ENCODE results near the gene ALDH18A1.
"Not testable (repeated sequence)": the region's sequence is repeated elsewhere in the genome, so short reads cannot be mapped to it uniquely, and the experiment has no call there.

Gene ALDH18A1

DNA sequence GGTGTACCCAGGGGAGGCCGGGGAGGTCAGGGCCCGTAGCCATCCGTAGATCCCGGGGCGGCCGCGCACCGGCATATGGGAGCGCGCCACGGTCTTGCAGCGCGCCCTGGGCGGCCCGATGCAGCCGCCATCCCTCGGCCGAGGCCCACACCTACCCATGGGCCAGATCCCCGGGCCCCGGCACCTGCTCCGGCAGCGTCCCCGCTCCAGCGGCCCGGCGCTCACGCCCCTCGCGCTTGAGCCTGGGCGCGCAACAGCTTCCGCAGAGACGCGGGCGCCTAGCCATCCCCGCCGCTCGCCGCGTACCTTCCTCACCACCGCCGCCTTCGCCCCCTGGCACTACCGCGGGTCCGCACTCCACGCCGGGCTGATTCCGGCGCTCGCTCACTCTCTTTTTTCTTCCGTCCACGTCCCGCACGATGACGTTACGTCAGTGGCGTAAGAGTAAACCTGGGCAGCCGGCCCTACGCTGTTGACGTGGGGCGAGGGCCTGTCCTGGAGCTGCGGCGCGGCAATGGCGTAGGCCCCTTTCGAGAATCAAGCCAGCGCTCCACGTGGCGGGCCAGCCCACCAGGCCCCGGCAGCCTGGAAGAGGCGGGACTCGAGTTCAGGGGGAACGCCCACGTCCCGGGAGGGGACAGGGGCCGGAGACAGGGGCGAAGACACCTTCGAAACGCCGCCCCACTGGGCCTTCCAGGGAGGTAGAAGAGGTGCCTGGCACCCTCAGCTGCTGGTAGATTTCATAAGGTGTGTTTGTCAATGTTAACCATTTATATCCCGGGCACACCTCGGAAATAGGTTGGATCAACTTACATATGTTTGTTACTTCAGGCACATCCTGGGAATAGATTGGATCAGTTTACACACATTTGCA lies at the start of gene ALDH18A1:
TSS of gene ALDH18A1 (minus strand) at position 421 of the 874 bp plus-strand sequence. CDS start 3,334 bp downstream, outside the sequence.
- DNase-seq: peak; percentile 84

DNA sequence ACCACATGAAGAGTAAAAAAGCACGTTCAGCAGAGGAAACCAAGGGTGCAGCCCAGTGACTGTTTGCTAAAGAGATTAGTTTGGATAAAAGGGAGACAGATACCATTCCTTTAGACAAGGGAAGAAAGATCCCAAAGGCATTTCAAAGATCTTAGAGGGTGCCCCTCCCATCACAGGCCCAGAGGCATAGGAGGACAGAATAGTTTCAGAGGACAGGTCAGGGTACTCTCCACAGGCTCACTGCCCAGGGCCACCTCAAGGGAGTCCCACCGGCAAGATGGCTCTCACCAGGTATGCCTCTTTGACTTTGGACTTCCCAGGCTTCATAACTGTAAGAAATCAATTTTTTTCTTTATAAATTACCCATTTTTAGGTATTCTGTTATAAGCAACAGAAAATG lies 41.9 kb upstream of the ALDH18A1 start:
- DNase-seq: no peak

DNA sequence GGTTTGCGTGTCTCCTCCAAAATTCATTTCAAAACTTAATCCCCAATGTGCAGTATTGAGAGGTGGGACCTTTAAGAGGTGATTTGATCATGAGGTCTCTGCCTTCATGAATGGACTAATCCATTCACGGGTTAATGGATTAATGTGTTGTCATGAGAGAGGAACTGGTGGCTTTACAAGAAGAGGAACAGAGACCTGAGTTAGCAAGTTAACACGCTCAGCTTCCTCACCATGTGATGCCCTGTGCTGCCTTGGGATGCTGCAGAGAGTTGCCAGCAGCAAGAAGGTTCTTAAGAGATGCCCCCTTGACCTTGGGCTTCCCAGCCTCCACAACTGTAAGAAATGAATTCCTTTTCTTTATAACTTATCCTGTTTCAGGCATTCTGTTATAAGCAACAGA lies 40.9 kb upstream of the ALDH18A1 start:
- peak; percentile 96 for DNase-seq

DNA sequence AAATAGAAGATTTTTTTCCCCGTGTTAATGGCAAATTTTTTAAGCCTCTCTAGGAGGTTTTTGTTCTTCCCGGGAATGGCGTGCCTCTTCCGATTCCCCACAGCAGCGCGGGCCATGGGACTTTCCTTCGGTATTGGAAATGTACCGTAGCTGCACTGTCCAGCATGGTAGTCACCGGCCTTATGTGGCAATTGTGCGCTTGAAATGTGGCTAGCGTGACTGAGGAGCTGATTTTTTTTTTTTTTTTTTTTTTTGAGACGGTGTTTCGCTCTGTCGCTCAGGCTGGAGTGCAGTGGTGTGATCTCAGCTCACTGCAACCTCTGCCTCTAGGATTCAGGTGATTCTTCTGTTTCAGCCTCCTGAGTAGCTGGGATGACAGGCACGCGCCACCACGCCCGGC lies 38.2 kb upstream of the ALDH18A1 start:
- DNase-seq: no peak

DNA sequence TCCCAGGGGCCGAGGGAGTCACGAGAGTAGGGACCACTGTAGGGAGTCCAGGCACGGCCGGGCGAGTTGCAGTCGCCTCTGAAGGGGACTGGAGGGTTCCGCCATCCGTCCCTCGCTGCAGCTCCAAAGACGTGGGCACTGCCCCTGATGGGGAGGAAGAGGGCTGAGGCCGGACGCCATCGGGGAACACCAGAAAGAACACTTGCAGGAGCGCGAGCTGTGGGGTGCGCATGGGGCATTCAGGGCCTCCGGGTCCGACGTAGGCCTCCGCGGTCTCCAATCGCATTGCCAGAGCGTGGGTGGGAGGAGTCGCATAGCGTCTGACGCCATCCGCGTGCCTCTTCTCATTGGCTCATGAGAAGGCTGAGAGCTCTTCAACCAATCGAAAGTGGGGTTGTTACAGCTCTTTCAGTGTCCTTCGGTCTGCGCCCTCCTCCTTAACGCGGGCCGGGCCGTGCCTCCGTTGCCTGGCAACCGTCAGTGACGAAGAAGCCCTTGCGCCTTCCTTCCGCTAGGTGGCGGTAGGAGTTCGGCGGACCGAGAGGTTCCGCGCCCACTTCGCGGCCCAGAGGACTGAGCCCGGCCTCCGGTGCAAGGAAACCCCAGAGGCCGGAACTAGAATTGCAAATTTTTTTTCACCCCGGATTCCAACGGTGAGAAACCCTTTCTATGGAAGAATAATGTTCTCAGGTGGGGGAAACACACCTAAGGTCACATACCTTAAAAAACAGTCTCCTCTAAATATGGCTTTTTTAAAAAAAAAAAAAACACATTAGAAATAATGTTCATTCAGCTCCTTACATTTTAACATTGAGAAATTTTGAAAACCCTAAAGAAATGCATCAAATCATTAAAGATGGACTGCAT lies 37.4 kb upstream of the ALDH18A1 start, which contains the start of gene TCTN3:
TSS of gene TCTN3 (minus strand) at position 260 of the 867 bp plus-strand sequence. CDS start at position 232, 28 bp downstream.
- DNase-seq: peak; percentile 100

DNA sequence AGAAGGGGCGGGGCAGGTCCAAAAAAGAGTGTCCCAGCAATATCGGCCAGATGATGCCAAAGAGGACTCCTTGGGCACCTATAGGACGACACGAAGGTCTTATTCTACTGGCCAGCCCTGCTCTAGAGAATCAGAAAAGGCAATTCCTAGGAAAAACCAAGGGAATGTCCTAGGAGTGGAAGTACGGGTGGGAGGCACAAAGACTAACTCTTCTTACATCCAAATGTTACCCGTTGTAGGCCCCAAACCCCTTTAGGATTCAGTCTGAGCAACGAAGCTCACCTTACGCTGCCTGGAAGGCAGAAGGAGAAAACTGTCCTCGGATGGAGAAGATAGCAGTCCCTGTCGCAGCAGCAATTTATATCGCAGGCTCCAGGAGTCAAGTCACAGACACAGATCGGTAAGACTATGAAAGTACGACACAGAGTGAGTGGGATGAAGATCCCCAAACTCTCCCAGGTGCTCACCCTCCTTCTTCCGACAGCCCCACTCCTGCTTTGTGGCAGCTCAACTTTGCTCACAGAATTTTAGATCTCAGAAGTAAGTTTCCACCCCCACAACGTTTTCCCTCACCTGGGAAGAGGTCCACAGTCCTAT lies 36.7 kb upstream of the ALDH18A1 start:
- no peak for DNase-seq

DNA sequence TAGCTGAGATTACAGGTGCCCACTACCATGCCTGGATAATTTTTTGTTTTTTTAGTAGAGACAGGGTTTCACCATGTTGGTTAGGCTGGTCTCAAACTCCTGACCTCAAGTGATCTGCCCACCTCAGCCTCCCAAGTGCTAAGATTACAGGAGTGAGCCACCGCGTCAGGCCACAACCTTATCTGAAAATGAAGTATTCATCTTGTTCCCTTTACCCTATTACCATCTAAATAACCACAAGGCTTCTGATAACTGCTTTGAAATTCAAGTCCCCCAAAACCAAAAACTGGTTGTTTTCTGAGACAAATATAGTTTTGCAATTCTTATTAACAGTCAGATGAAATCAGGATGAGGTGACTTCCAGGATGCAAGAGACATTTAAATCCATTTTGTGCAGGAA lies 34.8 kb upstream of the ALDH18A1 start:
- no peak for DNase-seq

DNA sequence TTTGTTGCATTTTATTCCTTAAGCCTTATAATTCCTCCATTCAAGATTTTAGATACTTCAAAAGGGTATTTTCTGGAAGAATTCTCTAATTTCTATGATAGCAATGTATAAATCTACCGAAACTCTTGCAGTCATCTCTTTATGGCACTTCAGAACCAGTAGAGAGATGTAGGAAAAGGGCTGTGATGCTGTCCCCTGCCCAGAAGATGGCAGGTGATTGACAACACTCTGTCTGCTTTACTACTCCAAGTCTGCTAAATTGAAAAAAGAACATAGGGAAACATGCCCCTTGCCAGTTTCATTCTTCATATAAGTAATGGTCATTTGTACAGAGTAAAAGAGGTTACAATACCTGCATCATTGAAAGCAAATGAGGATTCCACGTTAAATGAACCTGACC lies 32.1 kb upstream of the ALDH18A1 start:
- no peak for DNase-seq

DNA sequence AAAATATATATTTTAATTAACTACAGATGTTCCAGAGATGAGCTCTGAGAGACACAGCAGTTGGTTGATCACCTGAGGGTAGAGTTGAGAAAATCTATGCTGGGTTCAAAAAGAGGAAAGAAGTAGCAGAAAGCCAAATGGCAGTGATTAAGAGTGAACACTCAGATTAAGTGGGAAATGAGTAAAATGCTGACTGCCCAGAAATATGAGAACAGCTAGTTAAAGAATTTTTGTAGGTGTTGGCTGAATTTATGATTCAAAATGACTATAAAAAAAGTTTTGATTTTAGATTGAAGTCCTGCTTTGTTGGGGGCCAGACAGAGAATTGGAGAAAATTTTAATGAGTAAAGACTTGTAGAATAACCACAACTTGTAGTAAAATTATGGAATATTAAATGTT lies 27.5 kb upstream of the ALDH18A1 start:
- DNase-seq: no peak

DNA sequence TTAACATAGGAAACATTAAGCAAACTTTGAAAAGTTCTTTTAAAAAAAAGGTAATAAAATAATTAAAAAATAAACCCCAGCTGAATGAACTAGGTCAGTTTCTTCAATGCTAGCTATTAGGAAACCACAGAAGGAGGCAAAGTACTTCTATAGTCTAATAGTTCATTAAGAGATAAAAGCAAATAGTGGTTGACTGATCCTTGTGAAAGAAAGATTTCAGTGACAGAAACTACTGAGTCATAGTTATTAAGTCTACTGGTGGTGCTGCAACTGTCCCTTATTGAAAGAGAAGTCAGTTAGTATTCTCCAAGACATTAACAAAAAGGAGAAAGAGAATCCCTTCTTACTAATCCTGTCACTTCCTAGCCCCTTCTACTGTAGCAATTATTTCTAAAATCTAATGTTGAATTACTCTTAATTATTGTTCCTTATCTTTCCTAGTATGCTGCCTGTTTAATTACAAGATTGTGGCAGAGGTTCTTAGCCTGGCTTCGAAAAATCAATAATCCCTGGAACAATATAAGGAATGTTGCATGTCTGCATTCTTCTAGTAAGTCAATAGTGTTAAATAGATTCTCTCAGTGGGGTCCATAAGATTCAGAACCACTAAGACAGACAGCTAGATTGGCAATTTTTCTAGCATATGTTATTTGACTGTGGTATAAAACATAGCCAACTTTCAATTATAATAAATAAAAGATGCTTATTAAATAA lies 19.0 kb upstream of the ALDH18A1 start:
- DNase-seq: no peak

DNA sequence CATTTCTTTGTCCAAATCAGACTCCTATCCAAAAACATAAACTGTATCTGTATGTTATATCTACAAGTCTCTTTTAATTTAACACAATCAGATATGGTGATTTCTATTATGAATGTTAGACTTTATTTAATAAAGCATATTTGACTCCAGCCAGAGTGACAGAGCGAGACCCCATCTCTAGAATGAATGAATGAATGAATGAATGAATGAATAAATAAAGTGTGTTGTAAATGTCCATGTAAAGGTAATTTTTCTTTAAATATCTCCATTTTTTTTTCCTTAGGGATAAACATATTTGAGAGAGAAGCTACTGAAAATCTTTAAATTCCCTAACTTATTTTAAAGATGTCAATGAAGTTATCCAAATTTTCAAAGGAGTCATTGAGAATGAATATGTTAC lies 18.1 kb upstream of the ALDH18A1 start:
- no peak for DNase-seq

DNA sequence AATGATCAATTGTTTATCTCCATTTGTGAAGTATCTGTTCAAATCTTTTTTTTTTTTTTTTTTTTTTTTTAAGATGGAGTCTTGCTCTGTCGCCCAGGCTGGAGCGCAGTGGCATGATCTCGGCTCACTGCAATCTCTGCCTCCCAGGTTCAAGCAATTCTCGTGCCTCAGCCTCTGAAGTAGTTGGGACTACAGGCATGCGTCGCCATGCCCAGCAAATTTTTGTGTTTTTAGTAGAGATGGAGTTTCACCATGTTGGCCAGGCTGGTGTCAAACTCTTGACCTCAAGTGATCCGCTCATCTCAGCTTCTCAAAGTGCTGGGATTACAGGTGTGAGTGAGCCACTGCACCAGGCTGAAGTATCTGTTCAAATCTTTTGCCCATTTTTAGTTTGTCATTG lies 16.1 kb upstream of the ALDH18A1 start:
- not testable (repeated sequence) for DNase-seq

DNA sequence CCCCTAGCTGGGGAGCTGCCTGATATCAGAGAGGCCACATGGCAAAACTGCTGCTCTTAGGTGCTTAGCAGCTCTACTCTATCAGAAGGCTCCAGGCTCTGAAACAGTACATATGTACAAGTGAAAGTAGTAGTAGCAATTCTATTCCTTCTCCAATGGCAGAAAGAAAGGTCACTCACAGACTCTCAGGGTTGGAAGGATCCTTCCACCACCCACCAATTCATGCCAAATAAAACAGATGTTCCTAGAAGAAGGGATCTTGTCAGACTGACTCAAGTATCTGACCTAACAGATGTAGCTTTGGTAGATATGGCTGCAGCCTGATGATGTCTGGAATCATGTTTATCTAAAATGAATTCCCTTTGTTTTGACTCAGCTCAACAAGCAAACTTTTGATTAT lies 8.0 kb upstream of the ALDH18A1 start:
- no peak for DNase-seq

DNA sequence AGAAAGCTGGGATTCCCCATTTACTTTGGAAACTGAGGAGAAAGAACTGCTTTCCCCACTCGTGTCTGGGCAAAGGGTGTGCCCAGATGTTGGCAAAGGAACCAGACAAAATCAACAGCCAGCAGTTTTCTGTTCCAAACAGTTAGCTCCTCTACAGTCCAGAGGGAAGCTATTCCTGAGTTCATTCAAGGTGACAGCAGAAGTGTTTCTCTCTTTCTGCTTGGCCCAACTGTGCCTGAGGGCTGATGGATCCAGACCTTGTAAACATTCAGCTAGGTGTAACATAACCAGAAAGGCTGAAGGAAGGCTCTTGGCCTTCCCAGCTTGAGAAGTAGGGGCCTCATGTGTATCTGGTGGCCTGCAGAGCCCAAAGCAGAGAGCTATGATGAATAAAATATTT lies 7.0 kb upstream of the ALDH18A1 start:
- no peak for DNase-seq

DNA sequence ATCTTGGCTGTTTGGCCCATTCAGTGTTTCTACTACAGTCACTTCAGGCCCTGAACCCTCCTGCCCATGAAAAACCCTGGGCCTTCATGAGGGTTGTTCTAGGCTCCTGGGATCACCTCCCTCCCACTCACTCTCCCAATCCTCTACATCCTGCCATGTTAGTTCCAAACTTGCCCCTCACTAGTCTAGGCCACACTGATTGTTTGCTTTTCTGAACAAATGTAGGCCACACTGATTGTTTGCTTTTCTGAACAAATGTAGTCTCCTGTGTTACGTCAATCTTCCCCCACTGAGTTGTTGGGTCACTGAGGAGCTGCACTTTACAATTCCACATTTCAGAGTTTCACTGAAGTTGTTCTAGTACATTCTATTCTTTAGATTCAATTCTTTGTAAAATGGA lies 5.3 kb upstream of the ALDH18A1 start:
- DNase-seq: no peak

DNA sequence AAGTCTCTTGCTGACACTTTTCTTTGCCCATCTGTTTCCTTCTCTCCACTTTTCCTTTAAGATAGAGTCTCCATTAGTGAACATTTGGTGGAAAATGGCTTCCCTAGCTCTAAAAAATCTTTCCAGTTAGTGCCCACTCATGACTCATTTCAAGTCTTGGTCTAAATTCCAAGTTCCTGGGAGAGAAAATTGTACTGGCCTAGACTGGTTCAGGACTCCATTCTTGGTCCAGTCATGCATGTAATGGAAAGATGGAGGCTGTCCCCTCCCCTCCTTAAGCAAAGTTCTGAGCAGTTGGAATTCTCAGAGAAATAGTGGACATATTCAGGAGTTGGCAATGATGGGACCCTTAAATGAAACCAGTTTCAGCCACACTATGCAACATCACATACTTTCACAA lies 3.8 kb upstream of the ALDH18A1 start:
- DNase-seq: no peak

DNA sequence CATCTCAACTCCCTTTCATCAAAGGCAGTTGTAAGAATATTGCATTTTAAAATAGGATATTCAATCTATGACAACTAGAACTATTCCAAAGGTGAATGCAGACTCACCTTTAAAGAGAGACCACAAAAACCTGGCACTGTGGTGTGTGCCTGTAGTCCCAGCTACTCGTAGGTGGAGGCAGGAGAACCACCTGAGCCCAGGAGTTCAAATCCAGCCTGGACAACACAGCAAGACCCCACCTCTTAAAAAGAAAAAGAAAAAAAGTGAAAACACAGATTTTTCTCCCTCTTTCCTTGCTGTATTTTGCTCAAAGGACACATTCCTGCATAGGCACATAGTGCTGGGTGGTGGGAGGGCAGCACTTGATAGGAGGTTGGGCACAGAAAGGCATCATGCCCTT lies 739 bp upstream of the ALDH18A1 start:
- no peak for DNase-seq

DNA sequence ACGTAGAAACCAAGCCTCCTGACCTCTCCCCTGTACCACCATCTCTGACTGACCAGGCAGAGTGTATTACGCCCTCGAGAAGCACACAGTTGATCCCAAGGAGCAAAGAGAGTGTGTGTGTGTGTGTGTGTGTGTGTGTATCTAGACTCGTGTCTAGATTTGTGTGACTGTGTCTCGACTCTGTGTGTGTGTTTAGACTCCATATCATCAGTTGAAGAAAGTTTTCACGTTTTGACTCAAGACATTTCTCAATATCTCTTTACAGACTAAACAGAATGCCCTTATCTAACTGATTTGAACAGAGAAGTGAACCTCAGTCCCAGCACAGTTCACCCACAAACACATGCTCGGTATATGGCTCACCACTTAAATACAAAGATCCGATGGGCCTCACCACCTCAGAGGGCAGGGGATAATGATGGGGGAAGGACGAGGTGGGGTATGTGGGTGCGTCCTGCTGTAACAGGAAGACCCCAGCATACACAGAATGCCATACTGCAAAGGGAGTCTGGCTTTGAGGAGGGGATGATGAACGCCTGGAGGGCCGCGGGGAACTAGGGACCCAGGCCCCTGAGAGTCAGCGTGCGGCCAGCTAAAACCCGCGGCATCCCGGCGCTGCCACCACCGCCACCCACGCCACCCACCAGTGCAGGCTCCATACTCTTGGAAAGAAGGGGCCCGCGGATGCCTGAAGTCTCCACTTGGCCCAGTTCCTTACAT lies 780 bp downstream of the ALDH18A1 start:
- peak; percentile 41 for DNase-seq

DNA sequence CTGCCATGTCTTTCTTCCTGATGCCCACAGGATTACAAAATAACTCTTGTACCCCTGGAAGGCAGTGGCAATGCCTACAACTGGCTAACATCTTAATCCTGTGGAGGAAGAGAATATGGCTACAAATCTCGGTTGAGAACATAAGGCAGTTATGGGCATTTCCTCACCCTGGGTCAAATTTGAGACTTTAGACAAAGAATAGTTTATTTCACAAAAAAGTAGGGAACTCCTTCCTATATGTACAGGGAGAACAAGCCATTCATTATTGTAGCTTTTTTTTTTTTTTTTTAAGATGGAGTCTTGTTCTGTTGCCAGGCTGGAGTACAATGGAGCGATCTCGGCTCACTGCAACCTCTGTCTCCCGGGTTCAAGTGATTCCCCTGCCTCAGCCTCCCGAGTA lies 2.6 kb downstream of the ALDH18A1 start:
- no peak for DNase-seq

DNA sequence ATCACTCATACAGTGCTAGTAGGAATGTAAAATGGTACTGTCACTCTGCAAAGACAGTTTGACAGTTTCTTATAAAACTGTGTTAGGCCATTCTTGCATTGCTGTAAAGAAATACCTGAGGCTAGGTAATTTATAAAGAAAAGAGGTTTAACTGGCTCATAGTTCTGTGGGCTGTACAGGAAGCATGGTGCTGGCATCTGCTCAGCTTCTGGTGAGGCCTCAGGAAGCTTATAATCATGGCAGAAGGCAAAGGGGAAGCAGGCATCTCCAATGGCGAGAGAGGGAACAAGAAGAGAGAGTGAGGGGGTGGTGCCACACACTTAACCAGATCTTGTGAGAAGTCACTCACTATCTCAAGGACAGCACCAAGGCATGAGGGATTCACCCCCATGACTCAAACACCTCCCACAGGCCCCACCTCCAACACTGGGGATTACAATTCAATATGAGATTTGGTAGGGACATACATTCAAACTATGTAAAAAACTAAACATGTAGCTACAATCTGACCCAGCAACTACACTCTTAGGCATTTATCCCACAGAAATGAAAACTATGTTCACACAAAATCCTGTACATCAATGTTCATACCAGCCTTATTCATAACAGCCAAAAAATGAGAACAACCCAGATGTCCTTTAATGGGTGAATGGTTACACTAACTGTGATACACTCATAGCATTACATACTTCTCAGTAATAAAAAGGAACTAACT lies 5.0 kb downstream of the ALDH18A1 start:
- no peak for DNase-seq

DNA sequence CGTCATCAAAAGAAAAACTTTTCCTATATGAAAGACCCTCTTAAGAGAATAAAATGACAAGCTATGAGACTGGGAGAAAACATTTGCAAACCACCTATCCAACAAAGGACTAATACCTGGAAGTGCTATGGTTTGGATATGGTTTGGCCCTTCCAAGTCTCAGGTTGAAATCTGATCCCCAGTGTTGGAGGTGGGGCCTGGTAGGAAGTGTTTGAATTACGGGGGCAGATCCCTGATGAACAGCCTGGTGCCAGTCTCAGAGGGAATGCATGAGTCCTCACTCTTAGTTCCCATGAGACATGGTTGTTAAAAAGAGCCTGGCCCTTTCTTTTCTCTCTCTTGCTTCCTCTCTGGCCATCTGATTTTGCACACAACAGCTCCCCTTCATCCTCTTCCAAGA lies 6.3 kb downstream of the ALDH18A1 start:
- DNase-seq: no peak

All from MV-4-11 (cell line).